Sigmoid colon (tissue), 7 donors: ENCODE data around the gene CDK5R1. TPM values are rescaled to one million over a fixed set of nuclear protein-coding genes. Genes with fewer than 3 reads are reported as not detected.

ENCODE experiments used
- DNase-seq: peaks from one replicate; pipeline ENCODE4 v3.0.0-alpha.2; 2019
- H3K27ac ChIP-seq, 4 donors: fragments of 200-600 bp; sonication (generic); one replicate each; pipeline ENCODE4 v1.5.1; 2016 to 2019; ENCODE audit warnings: mild to moderate bottlenecking in 1 of 4
- H3K27me3 ChIP-seq, 3 donors: fragments of 200-600 bp; sonication (generic); one replicate each; pipeline ENCODE4 v1.5.1; 2019; ENCODE audit warnings: mild to moderate bottlenecking in 1 of 3
- H3K36me3 ChIP-seq, 4 donors: fragments of 200-600 bp; sonication (generic); one replicate each; pipeline ENCODE4 v1.5.1; 2016 to 2019
- H3K4me1 ChIP-seq, 4 donors: fragments of 200-600 bp; sonication (generic); one replicate each; pipeline ENCODE4 v1.5.1; 2017 to 2019
- H3K4me3 ChIP-seq, 4 donors: fragments of 200-600 bp; sonication (generic); one replicate each; pipeline ENCODE4 v1.5.1; 2017 to 2019; ENCODE audit warnings: mild to moderate bottlenecking in 2 of 4, moderate library complexity in 1 of 4
- H3K9me3 ChIP-seq, 4 donors: fragments of 200-600 bp in 3 of 4; sonication (generic) in 3 of 4; one replicate each; pipeline versions ENCODE4 v1.5.1 to v1.6.1; 2013 to 2019
- CTCF ChIP-seq, 4 experiments: fragments of 450-650 bp in 3 of 4; fragments of 200-600 bp in 1 of 4; IDR thresholded peaks; one replicate each; pipeline ENCODE4 v1.5.1; 2016 to 2019; ENCODE audit warnings: antibody characterized with exemption in 4 of 4, mild to moderate bottlenecking in 3 of 4, moderate library complexity in 2 of 4
- EP300 ChIP-seq, 4 donors: sonication (generic); formaldehyde crosslinking; IDR thresholded peaks; one replicate each; pipeline ENCODE4 v1.6.1; 2017; ENCODE audit warnings: antibody characterized with exemption in 4 of 4
- POLR2A ChIP-seq, 2 donors: fragments of 450-650 bp; IDR thresholded peaks; one replicate each; pipeline ENCODE4 v1.6.1; 2016; ENCODE audit warnings: antibody characterized with exemption in 2 of 2, mild to moderate bottlenecking in 2 of 2, moderate library complexity in 2 of 2
- POLR2AphosphoS5 ChIP-seq, 4 donors: sonication (generic); formaldehyde crosslinking; IDR thresholded peaks; one replicate each; pipeline ENCODE4 v1.6.1; 2017; ENCODE audit warnings: antibody characterized with exemption in 4 of 4
- WGBS, 2 donors: extraction: QIAGEN DNeasy Blood & Tissue Kit; methylation state at CpG; one replicate each; pipeline ENCODE4 v1.1.7; 2013; 5-methylcytosine and 5-hydroxymethylcytosine counted together
- intact Hi-C: fragments of 100-400 bp; cut with DNase I; formaldehyde crosslinking; loops from one replicate; pipeline ENCODE4 v1.15.1; 2023
- polyA plus RNA-seq, 3 donors: library from polyadenylated mRNA; stranded (reverse); fragments of 200-250 nt; gene quantifications; one replicate each; pipeline ENCODE4 v1.2.3, GENCODE V29; 2013
- total RNA-seq, 4 donors: library from RNA; depleted of rRNA; stranded (reverse); fragments of >200 nt; gene quantifications; one replicate each; pipeline ENCODE4 v1.1.0, GENCODE V29; 2016
- donor health status: healthy with polysubstance abuse.
- donor health status: Bipolar disorder and iron deficiency.
- donor health status: healthy.

CDK5R1 gene
- total RNA-seq, result 1 to 10 TPM in 3 of 4 donors, under 1 TPM in 1; 0.81 to 1.2 (median 1.1) TPM
- 1 to 10 TPM in 1 of 3 donors, under 1 TPM in 2; under 0.01 to 3.8 (median 0.46) TPM for polyA plus RNA-seq

GRCh38 chr17:32486701-32487472 is at the start of gene CDK5R1:
Gene CDK5R1 (plus strand): TSS chr17:32486993. CDS start chr17:32487621, 628 bp downstream.
- Histone ChIP-seq H3K9me3 (no peaks in the 10 kb centered on the region), H3K27ac (peak within 1 kb of the TSS; percentile 67 to 79 (median 78)), H3K27me3 (no peaks in the 10 kb centered on the region), H3K36me3 (peaks cover 0 to 2% (median 0%) of the 10 kb centered on the region in 4 donors), H3K4me1 (peaks cover 0 to 28% (median 25%) of the 10 kb centered on the region in 4 donors), H3K4me3 (peak within 1 kb of the TSS; percentile 25 to 67 (median 57))
- no peak for DNase-seq
- intact Hi-C loops, result loop anchor here (2.0 to 10.0 kb wide), 2 partner anchors 42 to 388 kb away; partner anchors contain the start of genes MYO1D and PSMD11
- TF ChIP-seq EP300 (IDR thresholded peaks at IDR 0.05), result no peak
- TF ChIP-seq POLR2A (IDR thresholded peaks at IDR 0.05), result no peak
- no peak for TF ChIP-seq CTCF (IDR thresholded peaks at IDR 0.05)
- no peak for TF ChIP-seq POLR2AphosphoS5 (IDR thresholded peaks at IDR 0.05)
- 0 to 1% methylated on average over 135 of the region's 135 CpGs for WGBS, 2 donors

GRCh38 chr17:32440722-32441121 is 46.1 kb upstream of the CDK5R1 start:
- intact Hi-C loops, result loop anchor here (10.0 kb wide), 1 partner anchor 66 kb away; no protein-coding TSS in a partner anchor
- WGBS, 2 donors, result 67 to 76% methylated on average over 5 of the region's 5 CpGs
- no peaks in the 10 kb centered on the region for H3K9me3 ChIP-seq
- no peak overlapping the region for H3K4me3 ChIP-seq
- DNase-seq, result no peak
- H3K4me1 ChIP-seq, result peaks cover 0 to 17% (median 9%) of the 10 kb centered on the region in 4 donors
- no peaks in the 10 kb centered on the region for H3K36me3 ChIP-seq
- no peak for TF ChIP-seq EP300 (IDR thresholded peaks at IDR 0.05)
- no peak for TF ChIP-seq POLR2AphosphoS5 (IDR thresholded peaks at IDR 0.05)
- no peak for TF ChIP-seq CTCF (IDR thresholded peaks at IDR 0.05)
- TF ChIP-seq POLR2A (IDR thresholded peaks at IDR 0.05), result no peak
- H3K27me3 ChIP-seq, result no peaks in the 10 kb centered on the region
- no peak overlapping the region for H3K27ac ChIP-seq

GRCh38 chr17:32441886-32442285 is 44.9 kb upstream of the CDK5R1 start:
- TF ChIP-seq POLR2AphosphoS5 (IDR thresholded peaks at IDR 0.05) (no peak), POLR2A (IDR thresholded peaks at IDR 0.05) (no peak), EP300 (IDR thresholded peaks at IDR 0.05) (no peak), CTCF (IDR thresholded peaks at IDR 0.05) (no peak)
- intact Hi-C loops, result loop anchor here (10.0 kb wide), 1 partner anchor 67 kb away; no protein-coding TSS in a partner anchor
- Histone ChIP-seq H3K4me1 (peaks cover 0 to 28% (median 21%) of the 10 kb centered on the region in 4 donors), H3K9me3 (no peaks in the 10 kb centered on the region), H3K27me3 (no peaks in the 10 kb centered on the region), H3K36me3 (peaks cover 0 to 2% (median 0%) of the 10 kb centered on the region in 4 donors), H3K4me3 (no peak overlapping the region), H3K27ac (no peak overlapping the region)
- no peak for DNase-seq
- 43 to 59% methylated on average over 2 of the region's 2 CpGs for WGBS, 2 donors

GRCh38 chr17:32443827-32444300 is 42.9 kb upstream of the CDK5R1 start:
- no peak for DNase-seq
- TF ChIP-seq POLR2AphosphoS5 (IDR thresholded peaks at IDR 0.05), result no peak
- Histone ChIP-seq H3K4me3 (peak overlapping the region; percentile 93 to 100 (median 99)), H3K9me3 (no peaks in the 10 kb centered on the region), H3K36me3 (peaks cover 0 to 21% (median 11%) of the 10 kb centered on the region in 4 donors), H3K27ac (peak overlapping the region in 3 of 4 donors; percentile 84 to 92 (median 89)), H3K4me1 (peaks cover 0 to 31% (median 25%) of the 10 kb centered on the region in 4 donors), H3K27me3 (no peaks in the 10 kb centered on the region)
- intact Hi-C loops, result loop anchor here (2.0 to 10.0 kb wide), 2 partner anchors 43 to 69 kb away; partner anchors contain the start of gene CDK5R1
- WGBS, 2 donors, result 2 to 8% methylated on average over 29 of the region's 29 CpGs
